ENCODE results near the gene CLPTM1L. TPM values are rescaled to one million over a fixed set of nuclear protein-coding genes. Genes with fewer than 3 reads are reported as not detected.

The CLPTM1L gene
- total RNA-seq, 2 experiments from 2014 or later: 47.2 to 47.4 TPM

DNA sequence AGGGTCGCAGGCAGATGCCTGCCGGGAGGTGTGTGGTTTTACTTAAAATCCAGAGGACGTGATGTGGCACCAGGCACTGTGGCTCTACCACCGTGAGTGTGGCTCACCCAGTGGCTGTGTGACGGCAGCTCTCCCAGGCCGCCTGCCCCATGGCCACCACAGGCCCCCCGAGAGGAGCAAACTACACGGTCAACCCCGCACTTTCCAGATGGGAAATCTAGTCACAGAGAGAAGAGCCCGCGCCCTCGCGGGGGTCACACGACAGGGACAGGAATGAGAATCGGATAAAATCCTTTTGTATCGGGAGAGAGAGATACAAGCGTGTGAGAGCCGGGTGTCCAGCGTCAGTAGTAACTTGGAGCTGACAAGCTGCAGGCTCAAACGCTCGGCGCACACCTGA, 74.5 kb downstream of the CLPTM1L start:
- no peaks in the 10 kb centered on the region for H3K36me3 Mint-ChIP-seq (ENCODE audit: low read depth)
- no peak for TF ChIP-seq CTCF (IDR thresholded peaks at IDR 0.05)
- intact Hi-C loops (cut with DNase I, micrococcal nuclease): no loop called here

DNA sequence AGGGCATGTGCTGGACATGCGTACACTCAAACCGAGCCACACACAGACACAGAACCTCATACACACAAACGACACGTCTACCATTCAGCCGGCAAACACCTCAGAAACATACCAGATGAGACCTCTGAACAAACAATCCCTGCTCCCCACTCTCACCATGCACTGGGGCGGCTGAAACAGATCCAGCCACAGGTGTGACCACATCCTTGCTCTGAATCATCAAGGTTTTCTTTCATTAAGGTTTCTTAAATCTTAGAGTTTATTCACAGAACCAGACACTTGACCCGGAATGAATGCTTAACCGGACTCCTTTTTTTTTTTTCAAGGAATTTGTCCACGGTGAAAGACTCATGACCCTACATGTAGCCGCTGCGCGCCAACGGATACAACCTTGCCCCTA, 76.2 kb downstream of the CLPTM1L start:
- no peaks in the 10 kb centered on the region for H3K36me3 ChIP-seq (ENCODE audit: insufficient read depth, low read length)
- CTCF ChIA-PET: no interaction called here
- no peaks in the 10 kb centered on the region for H3K27me3 ChIP-seq (ENCODE audit: control insufficient read depth in 1 of 2, insufficient read depth in 2 of 2, low read length in 2 of 2)
- Mint-ChIP-seq H3K4me3 (no peak overlapping the region), H3K27ac (peak overlapping the region; percentile 48), H3K27me3 (no peaks in the 10 kb centered on the region), H3K4me1 (ENCODE audit: low read depth) (peaks cover 11% of the 10 kb centered on the region), H3K9me3 (no peaks in the 10 kb centered on the region), H3K36me3 (ENCODE audit: low read depth) (no peaks in the 10 kb centered on the region)
- H3K27ac ChIP-seq (ENCODE audit: low read depth in 1 of 2, low read length in 2 of 2): no peak overlapping the region
- H3K4me3 ChIP-seq (ENCODE audit: low read length): no peak overlapping the region
- POLR2A ChIA-PET: no interaction called here
- no peaks in the 10 kb centered on the region for H3K9me3 ChIP-seq (ENCODE audit: control insufficient read depth in 1 of 2, insufficient read depth in 1 of 2, low read length in 2 of 2)
- TF ChIP-seq CTCF (IDR thresholded peaks at IDR 0.05): no peak
- intact Hi-C loops (cut with DNase I, micrococcal nuclease): no loop called here
- DNase-seq (peak in 8 of 14 experiments; percentile 14 to 56 (median 34)), ATAC-seq (ENCODE audit: poor library complexity) (peak; percentile 80)
- peaks cover 12% of the 10 kb centered on the region for H3K4me1 ChIP-seq (ENCODE audit: insufficient read depth, low read length)

More for the DNA sequence above, 74.5 kb downstream of the CLPTM1L start:
- ATAC-seq (ENCODE audit: poor library complexity): no peak
- H3K4me3 Mint-ChIP-seq: no peak overlapping the region
- Histone ChIP-seq H3K4me1 (ENCODE audit: insufficient read depth, low read length) (peaks cover 12% of the 10 kb centered on the region), H3K9me3 (ENCODE audit: control insufficient read depth in 1 of 2, insufficient read depth in 1 of 2, low read length in 2 of 2) (no peaks in the 10 kb centered on the region), H3K27ac (ENCODE audit: low read depth in 1 of 2, low read length in 2 of 2) (no peak overlapping the region), H3K36me3 (ENCODE audit: insufficient read depth, low read length) (no peaks in the 10 kb centered on the region), H3K27me3 (ENCODE audit: control insufficient read depth in 1 of 2, insufficient read depth in 2 of 2, low read length in 2 of 2) (no peaks in the 10 kb centered on the region), H3K4me3 (ENCODE audit: low read length) (no peak overlapping the region)
- peaks cover 11% of the 10 kb centered on the region for H3K4me1 Mint-ChIP-seq (ENCODE audit: low read depth)
- ChIA-PET POLR2A (no interaction called here), CTCF (no interaction called here)
- H3K27ac Mint-ChIP-seq: no peak overlapping the region
- H3K27me3 Mint-ChIP-seq: no peaks in the 10 kb centered on the region
- no peaks in the 10 kb centered on the region for H3K9me3 Mint-ChIP-seq
- DNase-seq: no peak

DNA sequence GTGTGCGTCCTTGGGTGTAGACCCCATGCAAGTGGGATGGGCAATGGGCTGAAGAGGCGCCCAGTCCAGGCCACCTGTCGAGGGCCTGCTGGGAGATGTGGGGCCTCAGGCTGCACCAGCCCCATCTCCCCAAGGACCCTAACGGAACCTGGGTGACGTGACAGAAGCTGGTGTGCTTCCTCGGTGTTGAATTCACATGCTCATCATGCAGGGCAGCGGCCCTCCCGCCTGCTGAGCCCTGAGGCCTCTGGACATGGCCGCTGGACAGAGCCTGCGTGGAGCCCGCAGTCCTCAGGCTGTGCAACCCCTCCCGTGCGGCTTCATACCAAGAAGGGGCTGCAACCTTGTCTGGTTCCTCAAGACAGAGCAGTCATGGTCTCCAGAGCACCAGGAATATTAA, 76.8 kb downstream of the CLPTM1L start:
- peaks cover 12% of the 10 kb centered on the region for H3K4me1 ChIP-seq (ENCODE audit: insufficient read depth, low read length)
- no peak for ATAC-seq (ENCODE audit: poor library complexity)
- Mint-ChIP-seq H3K36me3 (ENCODE audit: low read depth) (no peaks in the 10 kb centered on the region), H3K27ac (no peak overlapping the region), H3K27me3 (no peaks in the 10 kb centered on the region), H3K9me3 (no peaks in the 10 kb centered on the region), H3K4me1 (ENCODE audit: low read depth) (peaks cover 11% of the 10 kb centered on the region), H3K4me3 (no peak overlapping the region)
- CTCF ChIA-PET: no interaction called here
- no peaks in the 10 kb centered on the region for H3K9me3 ChIP-seq (ENCODE audit: control insufficient read depth in 1 of 2, insufficient read depth in 1 of 2, low read length in 2 of 2)
- DNase-seq: no peak
- intact Hi-C loops (cut with DNase I, micrococcal nuclease): no loop called here
- H3K27me3 ChIP-seq (ENCODE audit: control insufficient read depth in 1 of 2, insufficient read depth in 2 of 2, low read length in 2 of 2): no peaks in the 10 kb centered on the region
- no peak for TF ChIP-seq CTCF (IDR thresholded peaks at IDR 0.05)
- POLR2A ChIA-PET: no interaction called here
- H3K27ac ChIP-seq (ENCODE audit: low read depth in 1 of 2, low read length in 2 of 2): no peak overlapping the region
- no peak overlapping the region for H3K4me3 ChIP-seq (ENCODE audit: low read length)
- no peaks in the 10 kb centered on the region for H3K36me3 ChIP-seq (ENCODE audit: insufficient read depth, low read length)

Small RNAs within 50 kb of the gene (microRNA-seq; reads per million reads assigned to microRNA genes)
- 2.6 reads per million, percentile 12 among the genes with 10 or more reads in this experiment for gene MIR4457 (ENCODE audit: borderline microRNAs expressed, borderline replicate concordance)

Other genes starting within 250 kb of the CLPTM1L start
- gene SLC12A7, start 233.0 kb downstream of the CLPTM1L start, total RNA-seq: 10 to 100 TPM; 47.9 to 51.7 TPM
- not detected for gene SLC6A19, start 143.5 kb downstream of the CLPTM1L start, total RNA-seq
- gene SLC6A18, start 119.7 kb downstream of the CLPTM1L start, total RNA-seq: not detected
- under 1 TPM; 0.55 to 0.84 TPM for gene TERT, start 50.0 kb downstream of the CLPTM1L start, total RNA-seq
- under 1 TPM in 1 of 2 experiments, not detected in 1; 0.08 TPM for gene SLC6A3, start 100.3 kb upstream of the CLPTM1L start, total RNA-seq
- gene LPCAT1, start 178.9 kb upstream of the CLPTM1L start, total RNA-seq: 10 to 100 TPM; 20.4 to 21.2 TPM